ENCODE results near the gene CCDC3.

- TF ChIP-seq EZH2phosphoT487 (IDR thresholded peaks at IDR 0.05; ENCODE audit: borderline replicate concordance, low read length) (no peak), CTCF (IDR thresholded peaks at IDR 0.05; ENCODE audit: low read depth, low read length, poor library complexity, severe bottlenecking) (no peak)
Measured at GRCh38 chr10:13006037-13006436, 4.5 kb upstream of the CCDC3 start.

Data from DOHH2 (cell line).